OCI-LY1 (cell line): ENCODE measurements around the gene PKN2.

Experiments used
- H2AFZ ChIP-seq: fragments of 200-600 bp; sonication (generic), shearing (Covaris generic); 2 replicates; pipeline ENCODE4 v1.6.0; 2014; ENCODE audit warnings: antibody characterized with exemption, mild to moderate bottlenecking, low read length
- H3F3A ChIP-seq: fragments of 200-600 bp; sonication (generic), shearing (Covaris generic); 2 replicates; pipeline ENCODE4 v1.6.0; 2014; ENCODE audit warnings: mild to moderate bottlenecking, antibody characterized with exemption, low read length, moderate library complexity; ENCODE audit not compliant: insufficient read depth
- H3K27ac ChIP-seq: fragments of 200-600 bp; sonication (generic); 2 replicates; pipeline ENCODE4 v1.5.1; 2014; ENCODE audit warnings: low read length, mixed run types, mild to moderate bottlenecking, low read depth; ENCODE audit not compliant: poor library complexity, severe bottlenecking
- H3K27me3 ChIP-seq: fragments of 200-600 bp; sonication (generic); 2 replicates; pipeline ENCODE4 v1.6.0; 2014; ENCODE audit warnings: antibody characterized with exemption, mild to moderate bottlenecking, low read length, moderate library complexity; ENCODE audit not compliant: insufficient read depth
- H3K36me3 ChIP-seq: fragments of 200-600 bp; sonication (generic); 2 replicates; pipeline ENCODE4 v1.6.1; 2014; ENCODE audit warnings: mild to moderate bottlenecking, antibody characterized with exemption, low read length, moderate library complexity, mixed read lengths; ENCODE audit not compliant: insufficient read depth
- H3K4me1 ChIP-seq: fragments of 200-600 bp; sonication (generic); 2 replicates; pipeline ENCODE4 v1.5.1; 2014; ENCODE audit warnings: mild to moderate bottlenecking, low read length, moderate library complexity; ENCODE audit not compliant: insufficient read depth, severe bottlenecking
- H3K4me2 ChIP-seq: fragments of 200-600 bp; sonication (generic), shearing (Covaris generic); 2 replicates; pipeline ENCODE4 v1.6.1; 2014; ENCODE audit warnings: low read length
- H3K4me3 ChIP-seq: fragments of 200-600 bp; sonication (generic); 2 replicates; pipeline ENCODE4 v1.5.1; 2014; ENCODE audit warnings: low read length, low read depth, mild to moderate bottlenecking, mixed read lengths; ENCODE audit not compliant: poor library complexity, severe bottlenecking
- H3K79me2 ChIP-seq: fragments of 200-600 bp; shearing (Covaris generic); 2 replicates; pipeline ENCODE4 v1.6.1; 2016; ENCODE audit warnings: mixed run types, low read length, mixed read lengths; ENCODE audit not compliant: insufficient read depth
- H3K9ac ChIP-seq: fragments of 200-600 bp; sonication (generic), shearing (Covaris generic); 2 replicates; pipeline ENCODE4 v1.6.1; 2014; ENCODE audit warnings: mild to moderate bottlenecking, low read length, mixed read lengths
- H3K9me2 ChIP-seq: fragments of 200-600 bp; sonication (generic), shearing (Covaris generic); 2 replicates; pipeline ENCODE4 v1.6.1; 2014; ENCODE audit warnings: low read depth, mild to moderate bottlenecking, low read length, mixed read lengths
- H3K9me3 ChIP-seq: fragments of 200-600 bp; shearing (Covaris generic); 2 replicates; pipeline ENCODE4 v1.6.1; 2014; ENCODE audit warnings: low read length, mixed read lengths
- H4K20me1 ChIP-seq: fragments of 200-600 bp; sonication (generic), shearing (Covaris generic); 2 replicates; pipeline ENCODE4 v1.6.0; 2016; ENCODE audit warnings: mild to moderate bottlenecking, low read length; ENCODE audit not compliant: insufficient read depth
- CTCF ChIP-seq: fragments of 200-600 bp; sonication (generic), shearing (Covaris generic); IDR thresholded peaks from 2 replicates; pipeline ENCODE4 v1.5.1; 2017; ENCODE audit warnings: mild to moderate bottlenecking, antibody characterized with exemption, low read length, moderate library complexity, mixed read lengths
- EZH2 ChIP-seq: fragments of 200-600 bp; sonication (generic), shearing (Covaris generic); IDR thresholded peaks from 2 replicates; pipeline ENCODE4 v1.8.0; 2017; ENCODE audit warnings: borderline replicate concordance, mixed run types, mild to moderate bottlenecking, antibody characterized with exemption, low read length, moderate library complexity, mixed read lengths

Gene PKN2

GRCh38 chr1:88883156-88883555 lies 199.1 kb downstream of the PKN2 start:
- Histone ChIP-seq H3K27me3 (no peaks in the 10 kb centered on the region), H3K9ac (no peak overlapping the region; the same call in 1 of the 2 replicates), H3K4me2 (no peak overlapping the region), H3K9me2 (no peaks in the 10 kb centered on the region), H3K36me3 (peaks cover 81% of the 10 kb centered on the region), H2AFZ (no peak overlapping the region), H3F3A (peaks cover 3% of the 10 kb centered on the region; the same call in 1 of the 2 replicates), H4K20me1 (no peaks in the 10 kb centered on the region), H3K4me3 (no peak overlapping the region), H3K27ac (peak overlapping the region; percentile 16), H3K9me3 (no peaks in the 10 kb centered on the region), H3K79me2 (peaks cover 13% of the 10 kb centered on the region), H3K4me1 (peaks cover 12% of the 10 kb centered on the region)
- TF ChIP-seq EZH2 (no peak), CTCF (no peak)
